ENCODE data around the gene FEM1A. TPM values are rescaled to one million over a fixed set of nuclear protein-coding genes. Genes with fewer than 3 reads are reported as not detected.
"Not testable (repeated sequence)": the region's sequence is repeated elsewhere in the genome, so short reads cannot be mapped to it uniquely, and the experiment has no call there.

Gene FEM1A
- total RNA-seq, 1 donor from 2014 or later = 13.7 TPM

DNA sequence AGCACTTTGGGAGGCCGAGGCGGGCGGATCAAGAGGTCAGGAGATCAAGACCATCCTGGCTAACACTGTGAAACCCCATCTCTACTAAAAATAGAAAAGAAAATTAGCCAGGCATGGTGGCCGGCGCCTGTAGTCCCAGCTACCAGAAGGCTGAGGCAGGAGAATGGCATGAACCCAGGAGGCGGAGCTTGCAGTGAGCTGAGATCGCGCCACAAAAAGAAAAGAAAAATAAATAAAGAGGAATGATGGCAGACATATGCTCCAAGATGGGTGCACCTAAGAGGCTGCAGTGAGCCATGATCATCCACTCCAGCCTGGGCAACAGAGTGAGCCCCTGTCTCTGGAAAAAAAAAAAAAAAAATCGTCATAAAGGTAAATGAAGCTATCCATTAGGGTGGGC, 54.4 kb downstream of the FEM1A start:
- intact Hi-C loops (cut with micrococcal nuclease) = not testable (repeated sequence)

DNA sequence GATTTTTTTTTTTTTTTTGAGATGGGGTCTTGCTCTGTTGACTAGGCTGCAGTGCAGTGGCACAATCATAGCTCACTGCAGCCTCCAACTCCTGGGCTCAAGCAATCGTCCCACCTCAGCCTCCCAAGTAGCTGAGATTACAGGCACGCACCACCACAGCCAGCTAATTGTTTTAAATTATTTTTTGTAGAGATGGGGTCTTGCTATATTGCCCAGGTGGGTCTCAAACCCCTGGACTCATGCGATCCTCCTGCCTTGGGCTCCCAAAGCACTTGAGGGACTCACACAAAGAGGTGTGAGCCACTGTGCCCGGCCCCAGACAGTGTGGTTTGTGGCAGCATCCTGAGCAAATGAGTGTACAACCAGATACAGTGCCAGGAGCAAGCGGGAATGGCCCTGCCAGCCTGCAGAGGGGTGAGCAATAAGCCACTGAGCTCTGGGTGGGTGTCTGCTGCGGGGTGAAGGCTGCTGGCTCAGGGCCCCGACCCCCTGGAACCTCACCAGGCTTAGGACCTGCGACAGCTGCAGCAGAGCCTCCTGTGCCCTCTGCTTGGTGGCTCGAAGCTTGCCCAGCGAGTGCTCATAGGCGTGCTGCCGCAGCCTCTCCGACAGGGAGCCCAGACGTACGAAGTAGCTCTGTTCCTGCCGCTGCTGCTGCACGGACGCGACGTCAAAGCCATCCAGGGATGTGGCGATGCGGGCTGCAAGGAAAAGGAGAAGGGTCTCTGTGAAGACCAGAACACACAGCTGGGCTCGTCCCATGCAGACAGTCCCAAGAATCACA, 55.8 kb downstream of the FEM1A start:
- intact Hi-C loops (cut with micrococcal nuclease) = no loop called here

DNA sequence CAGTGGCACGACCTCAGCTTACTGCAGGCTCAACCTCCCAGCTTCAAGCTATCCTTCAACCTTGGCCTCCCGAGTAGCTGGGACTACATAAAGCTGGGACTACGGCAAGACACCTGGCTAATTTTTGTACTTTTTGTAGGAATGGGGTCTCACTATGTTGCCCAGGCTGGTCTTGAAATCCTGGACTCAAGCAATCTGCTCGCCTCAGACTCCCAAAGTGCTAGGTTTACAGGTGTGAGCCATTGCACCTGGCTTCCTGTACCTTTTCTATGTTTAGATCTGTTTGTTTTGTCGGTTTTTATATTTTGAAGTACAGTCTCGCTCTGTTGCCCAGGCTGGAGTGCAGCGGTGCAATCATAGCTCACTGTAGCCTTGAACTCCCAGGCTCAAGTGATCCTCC, 57.5 kb downstream of the FEM1A start:
- intact Hi-C loops (cut with micrococcal nuclease) = no loop called here

Other genes with a start within 250 kb of the FEM1A start
- gene SEMA6B, start 232.1 kb upstream of the FEM1A start, total RNA-seq = not detected in 2 replicates
- 16.5 and 17.5 TPM in 2 replicates for gene TNFAIP8L1, start 152.2 kb upstream of the FEM1A start, total RNA-seq
- gene MYDGF, start 121.4 kb upstream of the FEM1A start, total RNA-seq = 77.4 and 80.4 TPM in 2 replicates
- 93.9 and 94.7 TPM in 2 replicates for gene DPP9, start 67.9 kb upstream of the FEM1A start, total RNA-seq
- gene TICAM1, start 40.0 kb downstream of the FEM1A start, total RNA-seq = 20.5 and 22.8 TPM in 2 replicates
- gene PLIN3, start 75.9 kb downstream of the FEM1A start, total RNA-seq = 33.4 and 38.3 TPM in 2 replicates
- gene ARRDC5, start 111.2 kb downstream of the FEM1A start, total RNA-seq = 1.1 and 1.2 TPM in 2 replicates
- gene UHRF1, start 117.8 kb downstream of the FEM1A start, total RNA-seq = 139 and 141 TPM in 2 replicates
- 28.8 and 35.0 TPM in 2 replicates for gene KDM4B, start 177.4 kb downstream of the FEM1A start, total RNA-seq